ENCODE data around the gene STAB1. TPM values are rescaled to one million over a fixed set of nuclear protein-coding genes. Genes with fewer than 3 reads are reported as not detected.

The STAB1 gene
- total RNA-seq, 1 experiment from 2014 or later: not detected

DNA sequence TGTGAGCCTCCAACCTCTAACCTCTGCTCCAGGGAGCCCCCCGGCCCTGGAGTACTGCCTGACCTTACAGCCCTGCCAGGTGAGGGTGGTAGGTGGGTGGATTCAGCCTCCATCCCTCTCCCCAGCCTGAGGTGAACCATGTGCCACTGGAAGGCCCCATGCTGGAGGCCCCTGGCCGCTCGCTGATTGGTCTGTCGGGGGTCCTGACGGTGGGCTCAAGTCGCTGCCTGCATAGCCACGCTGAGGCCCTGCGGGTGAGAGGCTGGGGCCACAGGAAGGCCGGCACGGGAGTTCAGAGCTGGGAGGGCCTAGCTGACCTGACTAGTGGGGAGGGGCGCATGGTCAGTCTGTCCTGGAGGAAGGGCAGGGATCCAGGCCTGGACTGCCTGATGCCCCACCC, 19.4 kb downstream of the STAB1 start:
- H3K27ac ChIP-seq (ENCODE audit: low read length): no peak overlapping the region
- no peaks in the 10 kb centered on the region for H3K4me1 ChIP-seq (ENCODE audit: low read length)
- H3K9ac ChIP-seq (ENCODE audit: low read length): no peak overlapping the region
- no peak for DNase-seq
- H3K27me3 ChIP-seq (ENCODE audit: low read length): no peaks in the 10 kb centered on the region
- no peaks in the 10 kb centered on the region for H3K9me3 ChIP-seq (ENCODE audit: low read length)
- no peaks in the 10 kb centered on the region for H3K79me2 ChIP-seq (ENCODE audit: low read length)
- no peak overlapping the region for H2AFZ ChIP-seq (ENCODE audit: low read length)
- no peaks in the 10 kb centered on the region for H3K36me3 ChIP-seq (ENCODE audit: insufficient read depth, low read length)
- no peak overlapping the region for H3K4me3 ChIP-seq (ENCODE audit: low read length)
- H4K20me1 ChIP-seq (ENCODE audit: insufficient read depth, low read depth, low read length): no peaks in the 10 kb centered on the region
- no peaks in the 10 kb centered on the region for H3K9me2 ChIP-seq (replicated peaks; ENCODE audit: insufficient read depth, low read length)
- no peak overlapping the region for H3K4me2 ChIP-seq (ENCODE audit: low read depth, low read length, poor library complexity, severe bottlenecking)

GRCh38 chr3:52515192-52515591, 20.1 kb downstream of the STAB1 start:
- H3K79me2 ChIP-seq (ENCODE audit: low read length): no peaks in the 10 kb centered on the region
- no peak overlapping the region for H3K9ac ChIP-seq (ENCODE audit: low read length)
- no peaks in the 10 kb centered on the region for H3K36me3 ChIP-seq (ENCODE audit: insufficient read depth, low read length)
- no peak for DNase-seq
- H4K20me1 ChIP-seq (ENCODE audit: insufficient read depth, low read depth, low read length): no peaks in the 10 kb centered on the region
- H2AFZ ChIP-seq (ENCODE audit: low read length): no peak overlapping the region
- no peak overlapping the region for H3K4me2 ChIP-seq (ENCODE audit: low read depth, low read length, poor library complexity, severe bottlenecking)
- no peak overlapping the region for H3K4me3 ChIP-seq (ENCODE audit: low read length)
- no peaks in the 10 kb centered on the region for H3K9me2 ChIP-seq (replicated peaks; ENCODE audit: insufficient read depth, low read length)
- H3K4me1 ChIP-seq (ENCODE audit: low read length): no peaks in the 10 kb centered on the region
- no peaks in the 10 kb centered on the region for H3K9me3 ChIP-seq (ENCODE audit: low read length)
- no peak overlapping the region for H3K27ac ChIP-seq (ENCODE audit: low read length)
- no peaks in the 10 kb centered on the region for H3K27me3 ChIP-seq (ENCODE audit: low read length)

DNA sequence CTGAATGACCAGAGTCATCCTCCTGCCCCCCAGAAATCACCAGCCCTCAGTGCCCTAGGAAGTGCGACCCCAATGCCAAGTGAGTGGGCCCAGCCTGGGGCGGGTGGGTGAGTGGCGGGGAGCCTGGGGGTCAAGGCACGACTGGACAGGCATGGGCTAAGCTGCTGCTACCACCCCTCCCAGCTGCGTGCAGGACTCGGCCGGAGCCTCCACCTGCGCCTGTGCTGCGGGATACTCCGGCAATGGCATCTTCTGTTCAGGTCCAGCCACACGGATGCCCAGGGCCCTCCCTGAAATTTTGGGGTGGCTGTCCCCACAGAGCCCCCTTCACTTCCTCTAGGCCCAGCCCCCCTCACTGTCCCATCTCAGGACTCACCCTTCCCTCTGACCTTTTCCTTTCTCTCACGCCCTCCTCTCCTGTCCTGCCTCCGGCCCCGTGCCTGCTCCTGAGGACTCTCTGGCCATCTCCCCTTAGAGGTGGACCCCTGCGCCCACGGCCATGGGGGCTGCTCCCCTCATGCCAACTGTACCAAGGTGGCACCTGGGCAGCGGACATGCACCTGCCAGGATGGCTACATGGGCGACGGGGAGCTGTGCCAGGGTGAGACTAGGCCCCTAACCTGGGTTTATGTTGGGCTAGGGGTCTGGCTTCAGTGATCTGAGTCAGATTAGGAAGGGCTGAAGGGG, 21.5 kb downstream of the STAB1 start:
- no peaks in the 10 kb centered on the region for H3K4me1 ChIP-seq (ENCODE audit: low read length)
- no peaks in the 10 kb centered on the region for H3K9me2 ChIP-seq (replicated peaks; ENCODE audit: insufficient read depth, low read length)
- H3K27ac ChIP-seq (ENCODE audit: low read length): no peak overlapping the region
- H4K20me1 ChIP-seq (ENCODE audit: insufficient read depth, low read depth, low read length): no peaks in the 10 kb centered on the region
- no peak overlapping the region for H3K4me3 ChIP-seq (ENCODE audit: low read length)
- DNase-seq: no peak
- H3K4me2 ChIP-seq (ENCODE audit: low read depth, low read length, poor library complexity, severe bottlenecking): no peak overlapping the region
- no peak overlapping the region for H2AFZ ChIP-seq (ENCODE audit: low read length)
- no peaks in the 10 kb centered on the region for H3K79me2 ChIP-seq (ENCODE audit: low read length)
- no peaks in the 10 kb centered on the region for H3K9me3 ChIP-seq (ENCODE audit: low read length)
- H3K36me3 ChIP-seq (ENCODE audit: insufficient read depth, low read length): no peaks in the 10 kb centered on the region
- no peaks in the 10 kb centered on the region for H3K27me3 ChIP-seq (ENCODE audit: low read length)
- H3K9ac ChIP-seq (ENCODE audit: low read length): no peak overlapping the region

DNA sequence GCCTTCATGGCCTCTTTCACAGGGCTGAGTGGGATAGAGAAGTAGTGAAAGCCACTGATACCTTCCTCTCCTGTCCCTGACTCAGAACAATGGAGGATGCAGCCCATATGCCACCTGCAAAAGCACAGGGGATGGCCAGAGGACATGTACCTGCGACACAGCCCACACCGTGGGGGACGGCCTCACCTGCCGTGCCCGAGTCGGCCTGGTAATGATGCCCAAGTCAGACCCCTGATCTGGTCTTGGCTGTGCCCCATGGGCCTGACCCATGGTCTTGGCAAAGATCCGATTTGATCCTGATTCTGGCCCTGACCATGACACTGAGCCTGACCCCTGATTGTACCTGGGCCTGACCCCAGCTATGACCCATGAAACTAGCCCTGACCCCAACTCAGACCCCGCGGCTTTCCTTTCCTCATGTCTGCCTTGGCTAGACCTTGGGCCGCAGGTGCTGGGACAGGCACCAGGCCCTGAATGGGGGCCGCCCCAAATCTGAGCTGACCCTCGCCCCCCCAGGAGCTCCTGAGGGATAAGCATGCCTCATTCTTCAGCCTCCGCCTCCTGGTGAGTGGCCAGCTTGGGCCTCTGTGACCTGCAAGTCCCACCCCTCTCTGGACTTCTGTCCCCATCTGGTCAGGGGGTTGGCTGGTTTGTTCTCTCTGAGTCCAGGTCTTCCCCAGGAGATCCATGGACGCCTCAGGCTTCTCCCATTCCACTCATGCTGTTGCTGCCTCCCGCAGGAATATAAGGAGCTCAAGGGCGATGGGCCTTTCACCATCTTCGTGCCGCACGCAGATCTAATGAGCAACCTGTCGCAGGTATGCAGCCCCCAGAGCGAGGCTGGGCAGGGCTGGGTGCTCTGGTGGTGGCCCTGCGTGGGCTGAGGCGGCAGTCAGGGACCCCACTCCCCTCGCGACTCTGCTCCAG, 22.9 kb downstream of the STAB1 start:
- DNase-seq: no peak
- Histone ChIP-seq H3K4me1 (ENCODE audit: low read length) (no peaks in the 10 kb centered on the region), H3K79me2 (ENCODE audit: low read length) (no peaks in the 10 kb centered on the region), H3K4me2 (ENCODE audit: low read depth, low read length, poor library complexity, severe bottlenecking) (no peak overlapping the region), H3K27me3 (ENCODE audit: low read length) (no peaks in the 10 kb centered on the region), H3K9me3 (ENCODE audit: low read length) (no peaks in the 10 kb centered on the region), H3K9ac (ENCODE audit: low read length) (no peak overlapping the region), H4K20me1 (ENCODE audit: insufficient read depth, low read depth, low read length) (no peaks in the 10 kb centered on the region), H3K27ac (ENCODE audit: low read length) (no peak overlapping the region), H2AFZ (ENCODE audit: low read length) (no peak overlapping the region), H3K4me3 (ENCODE audit: low read length) (no peak overlapping the region), H3K36me3 (ENCODE audit: insufficient read depth, low read length) (no peaks in the 10 kb centered on the region), H3K9me2 (replicated peaks; ENCODE audit: insufficient read depth, low read length) (no peaks in the 10 kb centered on the region)

DNA sequence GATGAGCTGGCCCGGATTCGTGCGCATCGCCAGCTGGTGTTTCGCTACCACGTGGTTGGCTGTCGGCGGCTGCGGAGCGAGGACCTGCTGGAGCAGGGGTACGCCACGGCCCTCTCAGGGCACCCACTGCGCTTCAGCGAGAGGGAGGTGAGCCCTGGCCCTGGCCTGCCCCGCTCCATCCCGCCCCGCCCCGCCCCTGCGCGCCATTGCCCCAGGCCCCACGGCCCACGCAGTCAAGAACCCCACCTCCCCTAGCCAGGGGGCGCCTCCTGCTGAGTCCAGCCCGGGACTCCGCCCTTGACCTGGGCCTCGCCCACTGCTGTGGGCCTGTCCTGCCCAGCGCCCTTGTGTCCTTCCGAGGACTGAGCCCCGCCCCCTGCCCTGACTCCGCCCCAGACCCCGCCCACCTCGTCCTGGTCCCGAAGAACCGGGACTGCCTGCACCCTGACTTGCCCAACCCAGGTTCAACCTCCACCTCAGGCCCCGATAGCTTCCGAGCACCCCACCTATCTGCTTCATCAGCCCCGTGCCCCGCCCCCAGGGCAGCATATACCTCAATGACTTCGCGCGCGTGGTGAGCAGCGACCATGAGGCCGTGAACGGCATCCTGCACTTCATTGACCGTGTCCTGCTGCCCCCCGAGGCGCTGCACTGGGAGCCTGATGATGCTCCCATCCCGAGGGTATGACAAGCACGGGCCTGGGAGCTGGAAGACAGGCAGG, 23.7 kb downstream of the STAB1 start:
- Histone ChIP-seq H3K9me2 (replicated peaks; ENCODE audit: insufficient read depth, low read length) (no peaks in the 10 kb centered on the region), H3K4me1 (ENCODE audit: low read length) (no peaks in the 10 kb centered on the region), H3K9me3 (ENCODE audit: low read length) (no peaks in the 10 kb centered on the region), H3K9ac (ENCODE audit: low read length) (no peak overlapping the region), H3K4me3 (ENCODE audit: low read length) (no peak overlapping the region), H3K4me2 (ENCODE audit: low read depth, low read length, poor library complexity, severe bottlenecking) (no peak overlapping the region), H3K27ac (ENCODE audit: low read length) (no peak overlapping the region), H3K79me2 (ENCODE audit: low read length) (no peaks in the 10 kb centered on the region), H2AFZ (ENCODE audit: low read length) (no peak overlapping the region), H3K27me3 (ENCODE audit: low read length) (no peaks in the 10 kb centered on the region), H3K36me3 (ENCODE audit: insufficient read depth, low read length) (no peaks in the 10 kb centered on the region), H4K20me1 (ENCODE audit: insufficient read depth, low read depth, low read length) (no peaks in the 10 kb centered on the region)
- DNase-seq: no peak

DNA sequence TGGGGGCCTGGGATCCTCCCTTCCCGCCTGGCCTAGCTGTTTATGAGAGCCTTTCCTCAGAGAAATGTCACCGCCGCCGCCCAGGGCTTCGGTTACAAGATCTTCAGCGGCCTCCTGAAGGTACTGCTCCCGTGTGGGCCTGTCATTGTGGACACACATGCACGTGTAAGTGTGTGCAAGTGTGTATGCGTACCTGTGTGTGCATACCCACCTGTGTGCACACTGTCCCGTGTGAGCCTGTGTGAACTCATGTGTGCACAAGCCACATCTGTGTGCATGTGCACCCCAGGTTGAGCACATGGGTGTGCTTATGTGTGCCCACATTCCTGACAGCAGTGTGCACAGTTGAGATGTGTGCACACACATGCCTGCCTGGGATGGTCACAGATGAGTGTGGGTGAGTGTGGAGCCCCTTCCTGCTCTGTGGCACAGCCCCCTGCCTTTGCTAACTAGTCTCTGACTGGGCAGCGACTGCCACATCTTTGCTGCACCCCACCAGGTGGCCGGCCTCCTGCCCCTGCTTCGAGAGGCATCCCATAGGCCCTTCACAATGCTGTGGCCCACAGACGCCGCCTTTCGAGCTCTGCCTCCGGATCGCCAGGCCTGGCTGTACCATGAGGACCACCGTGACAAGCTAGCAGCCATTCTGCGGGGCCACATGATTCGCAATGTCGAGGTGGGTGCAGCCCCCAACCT, 24.5 kb downstream of the STAB1 start:
- Histone ChIP-seq H3K27ac (ENCODE audit: low read length) (no peak overlapping the region), H4K20me1 (ENCODE audit: insufficient read depth, low read depth, low read length) (no peaks in the 10 kb centered on the region), H3K9me2 (replicated peaks; ENCODE audit: insufficient read depth, low read length) (no peaks in the 10 kb centered on the region), H3K9ac (ENCODE audit: low read length) (no peak overlapping the region), H3K4me2 (ENCODE audit: low read depth, low read length, poor library complexity, severe bottlenecking) (no peak overlapping the region), H3K79me2 (ENCODE audit: low read length) (no peaks in the 10 kb centered on the region), H3K36me3 (ENCODE audit: insufficient read depth, low read length) (no peaks in the 10 kb centered on the region), H2AFZ (ENCODE audit: low read length) (no peak overlapping the region), H3K9me3 (ENCODE audit: low read length) (no peaks in the 10 kb centered on the region), H3K4me3 (ENCODE audit: low read length) (no peak overlapping the region), H3K27me3 (ENCODE audit: low read length) (no peaks in the 10 kb centered on the region), H3K4me1 (ENCODE audit: low read length) (no peaks in the 10 kb centered on the region)
- DNase-seq: no peak

GRCh38 chr3:52520141-52520667, 25.1 kb downstream of the STAB1 start:
- Histone ChIP-seq H3K36me3 (ENCODE audit: insufficient read depth, low read length) (no peaks in the 10 kb centered on the region), H3K9ac (ENCODE audit: low read length) (no peak overlapping the region)

More at GRCh38 chr3:52520141-52520667, 25.1 kb downstream of the STAB1 start:
- Histone ChIP-seq H2AFZ (ENCODE audit: low read length) (no peak overlapping the region), H3K4me1 (ENCODE audit: low read length) (no peaks in the 10 kb centered on the region), H3K79me2 (ENCODE audit: low read length) (no peaks in the 10 kb centered on the region), H3K4me2 (ENCODE audit: low read depth, low read length, poor library complexity, severe bottlenecking) (no peak overlapping the region), H3K9me2 (replicated peaks; ENCODE audit: insufficient read depth, low read length) (no peaks in the 10 kb centered on the region), H3K27me3 (ENCODE audit: low read length) (no peaks in the 10 kb centered on the region), H3K9me3 (ENCODE audit: low read length) (no peaks in the 10 kb centered on the region), H4K20me1 (ENCODE audit: insufficient read depth, low read depth, low read length) (no peaks in the 10 kb centered on the region), H3K27ac (ENCODE audit: low read length) (no peak overlapping the region), H3K4me3 (ENCODE audit: low read length) (no peak overlapping the region)
- no peak for DNase-seq
